SU-DHL-6 (cell line): Measurements from ENCODE around the gene SLC35A3.

ENCODE experiments used
- H2AFZ ChIP-seq: fragments of 200-600 bp; sonication (generic); 2 replicates; pipeline ENCODE4 v1.6.1; 2014; ENCODE audit warnings: low read depth, mild to moderate bottlenecking, moderate library complexity, mixed read lengths, antibody characterized with exemption, low read length; ENCODE audit not compliant: severe bottlenecking
- H3F3A ChIP-seq: fragments of 200-600 bp; shearing (Covaris generic); 2 replicates; pipeline ENCODE4 v1.6.0; 2016; ENCODE audit warnings: antibody characterized with exemption, mild to moderate bottlenecking; ENCODE audit not compliant: insufficient read depth
- H3K27ac ChIP-seq: fragments of 200-600 bp; sonication (generic); 2 replicates; pipeline ENCODE4 v1.5.1; 2016; ENCODE audit warnings: low read depth, mild to moderate bottlenecking, low read length, moderate library complexity, mixed read lengths
- H3K27me3 ChIP-seq: fragments of 200-600 bp; sonication (generic), shearing (Covaris generic); 2 replicates; pipeline ENCODE4 v1.6.0; 2014; ENCODE audit warnings: mild to moderate bottlenecking, low read length
- H3K36me3 ChIP-seq: fragments of 200-600 bp; sonication (generic); 2 replicates; pipeline ENCODE4 v1.6.1; 2014; ENCODE audit warnings: mild to moderate bottlenecking, low read length, mixed read lengths
- H3K4me2 ChIP-seq: fragments of 300-600, 200-600 bp; shearing (Covaris generic), sonication (generic); 2 replicates; pipeline ENCODE4 v1.6.0; 2014; ENCODE audit warnings: low read length, low read depth, mild to moderate bottlenecking; ENCODE audit not compliant: poor library complexity, severe bottlenecking
- H3K4me3 ChIP-seq: fragments of 200-600 bp; sonication (generic); 2 replicates; pipeline ENCODE4 v1.5.1; 2014; ENCODE audit warnings: antibody characterized with exemption, low read length, mild to moderate bottlenecking, mixed read lengths; ENCODE audit not compliant: insufficient read depth, poor library complexity, severe bottlenecking
- H3K79me2 ChIP-seq: fragments of 200-600 bp; sonication (generic); 2 replicates; pipeline ENCODE4 v1.6.1; 2014; ENCODE audit warnings: mild to moderate bottlenecking, low read length, moderate library complexity; ENCODE audit not compliant: insufficient read depth
- H3K9ac ChIP-seq: fragments of 200-600 bp; sonication (generic); 2 replicates; pipeline ENCODE4 v1.7.0; 2014; ENCODE audit warnings: mild to moderate bottlenecking, low read length
- H3K9me2 ChIP-seq: fragments of 200-600 bp; sonication (generic); replicated peaks from 2 replicates; pipeline ENCODE4 v1.6.1; 2014; ENCODE audit warnings: low read length; ENCODE audit not compliant: insufficient read depth
- H3K9me3 ChIP-seq: fragments of 200-600 bp; sonication (generic); 2 replicates; pipeline ENCODE4 v1.6.1; 2014; ENCODE audit warnings: low read length, mixed read lengths; ENCODE audit not compliant: insufficient read depth
- H4K20me1 ChIP-seq: fragments of 200-600 bp; sonication (generic); 2 replicates; pipeline ENCODE4 v1.6.1; 2014; ENCODE audit warnings: low read depth, mild to moderate bottlenecking, antibody characterized with exemption, low read length, moderate library complexity, mixed read lengths
- CTCF ChIP-seq: fragments of 200-600 bp; sonication (generic); IDR thresholded peaks from one replicate; pipeline ENCODE4 v1.5.1; 2017; ENCODE audit warnings: antibody characterized with exemption, mild to moderate bottlenecking, low read length, moderate library complexity; ENCODE audit not compliant: insufficient read depth, poor library complexity, severe bottlenecking
- EZH2phosphoT487 ChIP-seq: fragments of 200-600 bp; sonication (generic), shearing (Covaris generic); conservative IDR thresholded peaks from 2 replicates; pipeline ENCODE4 v1.6.1; 2018; ENCODE audit warnings: mild to moderate bottlenecking, antibody characterized with exemption, low read length, moderate library complexity, mixed read lengths

SLC35A3 gene

DNA sequence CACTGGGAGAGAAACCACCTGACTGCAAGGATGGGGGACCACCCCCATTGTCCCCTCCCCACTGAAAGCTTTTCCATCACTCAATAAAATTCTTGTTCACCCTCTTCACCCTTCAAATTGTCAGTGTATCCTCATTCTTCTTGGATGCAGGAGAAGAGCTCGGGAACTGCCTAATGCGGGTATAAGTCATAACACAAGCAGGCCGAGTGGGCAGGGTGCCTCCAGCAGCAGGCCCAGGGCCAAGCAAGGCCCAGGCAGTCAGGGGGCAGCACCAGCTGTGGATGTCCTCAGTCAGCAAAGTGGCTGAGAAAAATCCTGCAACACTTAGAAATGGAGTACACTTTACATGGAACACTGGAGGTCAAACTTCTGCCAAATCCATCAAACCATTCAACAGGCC, 33.7 kb upstream of the SLC35A3 start:
- Histone ChIP-seq H4K20me1 (no peaks in the 10 kb centered on the region), H3K9me3 (peaks cover 7% of the 10 kb centered on the region; the same call in 1 of the 2 replicates), H3K4me3 (no peak overlapping the region), H3K36me3 (no peaks in the 10 kb centered on the region), H3K27ac (no peak overlapping the region), H3K9me2 (no peaks in the 10 kb centered on the region), H3K79me2 (no peaks in the 10 kb centered on the region), H3K27me3 (no peaks in the 10 kb centered on the region), H3F3A (no peaks in the 10 kb centered on the region), H3K4me2 (no peak overlapping the region), H2AFZ (no peak overlapping the region), H3K9ac (no peak overlapping the region)
- TF ChIP-seq CTCF = no peak
- no peak for TF ChIP-seq EZH2phosphoT487

DNA sequence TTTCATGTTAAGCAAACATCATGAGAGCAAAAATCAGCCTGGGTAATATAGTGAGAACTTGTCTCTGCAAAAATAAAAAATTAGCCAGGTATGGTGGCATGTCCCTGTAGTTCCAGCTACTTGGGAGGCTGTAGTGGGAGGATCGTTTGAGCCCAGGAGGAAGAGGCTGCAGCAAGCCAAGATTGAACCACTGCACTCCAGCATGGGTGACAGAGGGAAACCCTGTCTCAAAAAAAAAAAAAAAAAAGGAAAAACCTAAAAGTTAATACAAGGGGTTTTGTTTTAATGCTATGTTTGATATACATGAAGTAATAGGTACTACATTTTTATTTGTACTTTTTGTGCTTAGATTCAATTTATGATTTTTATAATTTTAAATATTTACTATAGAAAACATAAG, 27.1 kb upstream of the SLC35A3 start:
- Histone ChIP-seq H3K79me2 (no peaks in the 10 kb centered on the region), H3K9me3 (no peaks in the 10 kb centered on the region), H3F3A (no peaks in the 10 kb centered on the region), H3K9ac (no peak overlapping the region), H3K27ac (no peak overlapping the region), H4K20me1 (no peaks in the 10 kb centered on the region), H3K27me3 (no peaks in the 10 kb centered on the region), H3K4me3 (no peak overlapping the region), H3K4me2 (no peak overlapping the region), H3K36me3 (no peaks in the 10 kb centered on the region), H2AFZ (no peak overlapping the region), H3K9me2 (no peaks in the 10 kb centered on the region)
- no peak for TF ChIP-seq CTCF
- TF ChIP-seq EZH2phosphoT487 = no peak

GRCh38 chr1:99943223-99943794, 26.5 kb upstream of the SLC35A3 start:
- H3K9ac ChIP-seq = no peak overlapping the region

More at GRCh38 chr1:99943223-99943794, 26.5 kb upstream of the SLC35A3 start:
- Histone ChIP-seq H3K27me3 (no peaks in the 10 kb centered on the region), H3F3A (no peaks in the 10 kb centered on the region), H3K4me3 (no peak overlapping the region), H4K20me1 (no peaks in the 10 kb centered on the region), H3K4me2 (no peak overlapping the region), H3K36me3 (no peaks in the 10 kb centered on the region), H3K9me3 (no peaks in the 10 kb centered on the region), H3K27ac (no peak overlapping the region), H3K79me2 (no peaks in the 10 kb centered on the region), H3K9me2 (no peaks in the 10 kb centered on the region), H2AFZ (no peak overlapping the region)
- TF ChIP-seq CTCF (no peak), EZH2phosphoT487 (no peak)
